HG02642 (cell line): ENCODE measurements around the gene DOCK6.

Experiments
- ATAC-seq: cut with Tn5 transposase; IDR thresholded peaks from one replicate; pipeline ENCODE4 v1.9.1; 2021; ENCODE audit warnings: mild to moderate bottlenecking; ENCODE audit not compliant: unreplicated experiment, poor library complexity

DOCK6 gene

DNA sequence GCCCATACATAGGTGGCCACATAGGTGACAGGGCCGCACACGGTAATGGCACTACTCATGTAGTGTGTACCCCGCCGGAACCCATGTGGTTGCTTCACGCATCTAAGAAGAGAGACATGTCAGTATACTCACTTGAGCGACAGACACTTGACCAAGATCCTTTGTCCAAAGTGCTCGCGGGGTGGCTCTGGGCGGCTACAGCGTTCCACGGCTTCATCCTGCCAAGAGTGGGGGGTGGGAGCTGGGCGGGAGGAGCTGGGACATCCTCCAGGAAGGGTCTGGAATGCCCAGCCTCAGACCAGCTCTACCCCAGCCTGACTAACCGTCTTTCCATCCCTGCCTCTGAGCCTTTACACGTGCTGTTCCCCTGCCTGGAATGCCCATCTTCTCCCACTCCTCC is 14.4 kb downstream of the DOCK6 start:
- ATAC-seq: no peak

DNA sequence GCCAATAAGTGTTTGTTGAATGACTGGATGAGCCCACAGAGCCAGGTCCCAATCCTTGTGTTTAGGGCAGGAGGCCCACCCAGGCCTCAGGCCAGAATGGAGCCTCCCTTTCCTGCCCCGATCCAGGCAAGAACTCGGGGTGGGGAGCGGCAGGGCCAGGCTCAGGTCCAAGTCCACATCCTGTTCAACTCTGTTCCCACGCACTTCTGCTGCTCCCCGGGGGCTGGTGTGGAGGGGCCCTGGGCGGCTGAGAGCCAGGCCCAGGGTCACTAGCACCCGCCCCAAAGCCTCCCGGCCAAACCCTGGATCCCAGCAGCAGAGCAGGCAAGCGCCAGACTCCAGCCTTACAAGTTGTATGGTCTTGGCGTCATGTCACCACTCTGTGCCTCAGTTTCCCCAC is 14.9 kb downstream of the DOCK6 start:
- no peak for ATAC-seq

DNA sequence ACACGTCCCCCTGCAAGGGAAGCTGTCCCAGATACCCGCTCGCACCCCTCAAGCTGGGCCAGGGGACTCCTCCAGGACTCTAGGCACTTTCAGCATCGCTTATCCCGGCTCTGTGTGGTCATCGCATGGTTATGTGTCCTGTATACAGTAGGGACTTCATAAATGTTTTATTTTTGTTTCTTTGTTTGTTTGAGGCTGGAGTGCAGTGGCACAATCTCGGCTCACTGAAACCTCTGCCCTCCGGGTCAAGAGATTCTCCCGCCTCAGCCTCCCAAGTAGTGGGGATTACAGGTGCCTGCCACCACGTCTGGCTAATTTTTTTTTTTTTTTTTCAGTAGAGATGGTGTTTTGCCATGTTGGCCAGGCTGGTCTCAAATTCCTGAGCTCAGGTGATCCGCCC is 15.4 kb downstream of the DOCK6 start:
- no peak for ATAC-seq

DNA sequence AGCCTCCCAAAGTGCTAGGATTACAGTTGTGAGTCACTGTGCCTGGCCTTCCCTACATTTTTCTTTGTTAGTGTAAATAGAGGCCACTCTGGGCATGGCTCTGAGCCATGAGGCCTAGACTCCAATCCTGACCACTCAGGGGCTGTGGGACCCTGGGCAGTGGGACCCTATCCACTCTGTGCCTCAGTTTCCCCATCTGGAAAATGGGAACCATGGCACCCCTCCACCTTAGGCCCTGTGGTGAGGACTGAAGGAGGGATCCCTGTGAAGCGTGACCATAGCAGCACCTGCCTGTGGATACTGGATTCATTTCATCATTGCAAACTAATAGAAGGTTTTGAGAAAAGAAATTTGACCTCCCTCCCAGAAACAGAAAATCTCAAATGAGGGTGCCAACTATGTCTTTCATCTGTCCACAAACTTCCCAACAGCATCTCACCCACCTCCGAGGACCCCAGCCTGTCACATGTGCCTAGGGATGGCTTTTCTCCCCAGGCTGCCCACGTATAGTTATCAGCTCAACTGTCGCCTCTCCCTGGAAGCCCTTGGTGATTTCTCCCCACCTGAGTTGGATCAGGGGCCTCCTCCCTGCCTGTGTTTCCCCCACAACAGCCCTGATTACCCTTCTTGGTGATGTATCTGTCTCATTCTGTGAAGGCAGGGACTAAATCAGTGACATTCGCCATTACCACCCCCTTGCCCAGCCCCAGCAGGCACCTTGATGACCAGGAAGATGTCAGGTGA is 17.3 kb downstream of the DOCK6 start:
- ATAC-seq: no peak

DNA sequence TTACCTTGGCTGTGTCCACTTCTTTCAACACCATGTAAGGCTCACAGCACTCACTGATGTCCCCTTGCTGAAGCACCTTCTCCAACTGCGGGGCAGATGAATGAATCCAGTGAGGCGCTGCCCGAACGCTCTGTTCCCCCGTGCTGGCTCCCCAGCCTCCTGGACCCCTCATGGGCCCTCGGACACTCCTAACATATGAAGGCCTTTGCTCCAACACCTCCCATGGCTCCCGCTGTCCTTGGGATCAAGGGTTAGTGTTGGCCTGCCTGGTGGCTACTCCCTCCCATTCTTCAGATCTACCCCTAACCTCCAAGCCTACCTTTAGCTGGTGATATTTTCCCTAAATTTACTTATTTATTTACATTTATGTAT is 18.5 kb downstream of the DOCK6 start:
- no peak for ATAC-seq

DNA sequence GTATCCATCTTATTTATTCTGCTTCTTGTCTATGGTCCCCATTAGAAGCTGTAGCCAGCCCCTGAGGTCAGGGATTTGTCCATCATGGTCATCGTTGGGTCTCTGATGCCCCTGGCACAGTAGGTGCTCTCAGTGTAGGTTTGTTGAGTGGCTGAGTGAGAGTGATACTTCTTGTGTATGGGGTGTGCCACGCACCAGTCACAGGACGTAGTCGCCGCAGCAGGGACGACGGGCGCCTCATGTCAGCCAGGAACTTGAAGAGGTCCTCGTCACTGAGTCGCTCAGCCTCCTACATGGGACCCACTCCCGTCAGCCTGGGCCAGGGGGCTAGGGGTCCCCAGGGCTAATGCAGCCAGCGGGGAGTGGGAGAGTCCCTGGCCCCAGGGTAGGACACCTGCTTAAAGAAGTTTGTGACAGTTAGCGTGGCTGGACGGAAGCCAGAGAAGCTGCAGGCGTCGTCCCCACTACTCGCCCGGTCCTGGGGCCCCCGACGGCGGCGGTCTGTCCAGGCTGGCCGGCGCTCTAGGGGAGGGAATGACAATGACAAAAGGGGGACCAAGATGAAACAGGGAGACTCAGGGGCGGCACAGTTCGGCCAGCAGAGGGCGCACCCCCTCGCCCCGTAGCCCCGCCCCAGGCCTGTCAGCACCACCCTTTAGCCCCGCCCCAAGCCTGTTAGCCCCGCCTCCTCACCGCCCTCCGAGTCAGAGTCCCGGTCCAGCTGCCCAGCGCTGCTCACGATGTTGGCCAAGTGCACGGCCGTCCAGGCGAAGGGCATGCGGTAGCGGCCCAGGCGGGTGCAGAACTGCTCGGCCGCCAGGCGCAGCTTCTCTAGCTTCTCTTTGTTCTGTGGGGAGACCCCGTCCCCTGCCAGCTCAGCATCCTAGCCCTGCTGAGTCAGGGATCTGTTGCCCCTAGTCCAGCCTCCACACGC is 19.2 kb downstream of the DOCK6 start:
- ATAC-seq: peak; percentile 74

DNA sequence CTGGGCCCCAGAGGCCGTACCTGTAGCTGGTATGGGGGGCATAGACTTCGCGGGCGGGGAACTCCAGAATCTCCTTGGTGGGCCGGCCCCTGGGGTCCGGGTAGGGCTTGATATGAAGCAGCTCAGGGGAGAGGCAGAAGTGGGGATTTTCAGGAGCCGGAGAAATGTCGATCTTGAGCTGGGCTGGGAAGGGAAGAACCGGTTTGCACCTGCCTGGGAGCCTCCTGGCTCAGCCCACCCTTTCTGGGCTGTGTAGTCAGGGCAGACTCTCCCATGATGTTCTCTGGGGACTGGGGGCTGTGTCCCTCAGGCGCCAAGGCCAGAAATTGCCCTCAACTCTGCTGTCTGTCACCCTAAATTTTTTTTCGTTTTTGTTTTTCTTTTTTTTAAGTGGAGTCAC is 20.3 kb downstream of the DOCK6 start:
- no peak for ATAC-seq

DNA sequence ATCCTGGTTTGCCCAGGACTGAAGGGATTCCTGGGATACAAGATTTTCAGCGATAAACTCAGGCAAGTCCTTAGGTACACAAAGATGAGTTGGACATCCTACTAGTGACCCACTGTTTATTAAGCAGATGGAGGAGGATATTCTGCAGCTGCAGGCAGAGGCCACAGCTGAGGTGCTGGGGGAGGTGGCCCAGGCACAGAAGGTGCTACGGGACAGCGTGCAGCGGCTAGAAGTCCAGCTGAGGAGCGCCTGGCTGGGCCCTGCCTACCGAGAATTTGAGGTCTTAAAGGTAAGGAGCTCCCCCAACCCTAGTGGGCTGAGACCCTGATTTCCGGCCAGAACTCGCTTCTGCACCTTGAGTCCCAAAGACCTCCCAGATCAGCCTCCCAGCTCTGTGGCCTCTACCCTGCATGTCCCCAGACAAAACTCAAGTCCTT is 22.3 kb downstream of the DOCK6 start:
- no peak for ATAC-seq

DNA sequence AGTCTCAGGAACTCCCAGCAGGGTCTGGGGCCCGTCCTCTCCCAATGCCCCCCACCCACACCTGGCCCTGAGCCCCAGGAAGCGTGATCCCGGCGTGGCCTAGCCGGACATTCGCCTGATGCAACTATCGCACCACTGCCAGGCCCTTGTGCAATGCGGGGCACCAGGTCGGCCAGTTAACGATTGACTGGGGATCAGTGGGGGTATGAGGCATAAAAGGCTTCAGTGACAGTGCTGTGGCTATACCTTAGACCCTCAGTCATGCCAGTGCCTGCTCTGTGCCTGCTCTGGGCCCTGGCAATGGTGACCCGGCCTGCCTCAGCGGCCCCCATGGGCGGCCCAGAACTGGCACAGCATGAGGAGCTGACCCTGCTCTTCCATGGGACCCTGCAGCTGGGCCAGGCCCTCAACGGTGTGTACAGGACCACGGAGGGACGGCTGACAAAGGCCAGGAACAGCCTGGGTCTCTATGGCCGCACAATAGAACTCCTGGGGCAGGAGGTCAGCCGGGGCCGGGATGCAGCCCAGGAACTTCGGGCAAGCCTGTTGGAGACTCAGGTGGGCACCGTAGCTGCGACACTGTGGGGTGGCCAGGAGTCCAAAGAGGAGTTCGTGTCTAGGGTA is 22.8 kb downstream of the DOCK6 start, which contains the start of gene ANGPTL8:
TSS of gene ANGPTL8 (plus strand) at position 243 of the 624 bp plus-strand sequence. CDS start at position 262, 19 bp downstream.
- no peak for ATAC-seq

DNA sequence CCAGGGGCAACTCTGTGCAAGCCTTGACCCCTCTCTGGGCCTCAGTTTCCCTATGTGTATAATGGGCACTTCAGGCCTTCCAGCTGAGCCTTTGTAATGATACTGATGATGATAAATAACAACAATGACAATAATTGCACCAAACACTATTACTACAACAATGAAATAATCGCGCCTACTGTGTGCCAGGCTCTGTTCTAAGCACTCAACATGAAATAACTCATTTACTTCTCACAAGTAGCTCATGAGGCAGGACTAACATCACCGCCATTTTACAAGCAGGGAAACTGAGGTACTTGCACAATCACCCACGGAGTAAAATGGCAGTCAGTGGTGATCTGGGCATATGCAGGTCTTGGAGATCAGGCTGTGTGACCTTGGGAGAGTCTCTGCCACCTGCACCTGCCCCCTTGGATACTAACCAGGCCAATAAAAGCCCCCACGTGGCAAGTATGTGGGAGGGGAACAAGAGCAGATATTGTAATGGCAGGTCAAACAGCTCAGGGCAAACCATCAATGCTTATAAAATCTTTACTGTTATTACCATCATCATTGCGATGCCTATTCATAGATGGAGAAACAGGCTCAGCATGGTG is 23.4 kb downstream of the DOCK6 start:
- no peak for ATAC-seq

DNA sequence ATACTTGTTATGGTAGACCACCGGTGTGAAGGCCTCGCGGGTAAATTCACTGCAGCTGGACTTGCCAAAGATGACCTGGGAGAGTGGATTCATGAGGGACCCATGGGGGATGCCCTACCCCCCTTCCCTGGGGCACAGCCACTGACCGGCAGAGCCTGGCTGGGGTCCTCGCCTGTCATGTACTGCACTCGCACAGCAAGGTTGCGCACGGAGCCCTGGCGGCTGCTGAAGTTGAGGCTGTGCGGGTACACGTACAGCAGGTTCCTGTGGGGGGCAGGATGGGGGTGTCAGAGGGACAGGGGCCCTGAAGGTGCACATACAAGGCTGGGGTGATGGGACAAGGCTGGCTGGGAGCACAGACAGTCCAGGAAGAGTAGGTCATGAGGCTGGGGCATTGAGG is 24.3 kb downstream of the DOCK6 start:
- no peak for ATAC-seq

DNA sequence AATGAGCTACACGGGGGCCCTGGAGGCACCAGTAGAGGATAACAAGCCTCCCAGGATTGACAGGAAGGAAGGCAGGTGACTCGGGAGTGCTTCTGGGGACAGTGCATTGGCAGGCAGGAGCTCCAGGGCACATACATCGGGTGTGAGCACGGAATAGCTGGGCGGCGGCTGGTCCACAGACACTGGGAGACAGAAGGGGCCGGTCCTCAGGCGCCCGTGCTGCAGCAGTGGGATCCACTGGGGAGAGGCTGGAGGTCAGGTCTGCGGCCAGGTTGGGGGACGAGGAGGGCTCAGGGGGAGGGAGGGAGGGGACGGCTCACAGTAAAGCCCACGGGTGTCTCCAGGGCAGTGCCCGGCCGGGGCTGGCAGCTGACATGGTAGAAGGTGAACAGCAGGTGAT is 25.0 kb downstream of the DOCK6 start:
- ATAC-seq: no peak

DNA sequence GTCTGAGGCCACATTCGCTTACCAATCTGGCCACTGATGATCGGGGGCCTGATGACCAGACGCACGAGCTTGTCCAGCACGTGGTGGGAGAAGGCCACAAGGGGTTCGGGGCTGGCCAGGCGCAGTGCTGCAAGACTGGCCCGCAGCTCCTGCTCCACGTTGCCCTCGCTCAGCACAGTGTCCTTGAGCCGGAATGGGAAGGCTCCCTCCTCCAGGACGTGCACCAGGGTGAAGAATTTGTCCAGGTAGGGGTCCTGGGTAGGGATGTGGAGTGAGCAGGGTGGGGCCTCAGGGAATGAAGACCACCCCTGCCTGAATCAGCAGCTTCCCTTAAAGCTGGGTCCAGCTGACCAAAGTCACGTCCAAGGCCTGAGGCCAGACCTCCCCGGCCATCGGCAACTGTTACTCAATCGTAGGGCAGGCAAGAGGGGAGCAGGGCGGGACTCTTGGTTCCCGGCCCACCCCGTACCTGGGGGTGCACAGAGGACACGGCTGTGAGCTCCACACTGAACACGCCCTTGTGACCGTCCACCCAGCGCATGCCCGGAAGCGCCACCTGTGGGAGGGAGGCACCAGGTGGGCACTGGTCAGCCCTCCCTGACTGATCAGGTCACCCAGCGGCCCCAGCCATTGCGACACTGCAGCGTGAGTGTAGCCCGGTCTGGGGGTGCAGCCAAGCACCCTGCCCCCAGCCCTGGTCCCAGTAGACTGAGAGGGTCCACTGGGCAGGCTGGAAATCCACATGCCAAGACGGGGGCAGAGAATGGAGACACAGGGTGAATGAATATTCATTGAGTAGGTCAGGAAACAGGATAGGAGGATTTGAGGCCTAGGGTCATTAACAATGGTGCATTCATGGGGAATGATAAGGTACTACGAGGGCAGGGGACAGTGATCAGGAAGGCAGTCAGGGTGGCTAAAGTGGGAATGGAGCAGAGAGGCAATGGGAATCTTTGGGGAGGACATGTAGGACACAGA is 25.7 kb downstream of the DOCK6 start:
- ATAC-seq: no peak

DNA sequence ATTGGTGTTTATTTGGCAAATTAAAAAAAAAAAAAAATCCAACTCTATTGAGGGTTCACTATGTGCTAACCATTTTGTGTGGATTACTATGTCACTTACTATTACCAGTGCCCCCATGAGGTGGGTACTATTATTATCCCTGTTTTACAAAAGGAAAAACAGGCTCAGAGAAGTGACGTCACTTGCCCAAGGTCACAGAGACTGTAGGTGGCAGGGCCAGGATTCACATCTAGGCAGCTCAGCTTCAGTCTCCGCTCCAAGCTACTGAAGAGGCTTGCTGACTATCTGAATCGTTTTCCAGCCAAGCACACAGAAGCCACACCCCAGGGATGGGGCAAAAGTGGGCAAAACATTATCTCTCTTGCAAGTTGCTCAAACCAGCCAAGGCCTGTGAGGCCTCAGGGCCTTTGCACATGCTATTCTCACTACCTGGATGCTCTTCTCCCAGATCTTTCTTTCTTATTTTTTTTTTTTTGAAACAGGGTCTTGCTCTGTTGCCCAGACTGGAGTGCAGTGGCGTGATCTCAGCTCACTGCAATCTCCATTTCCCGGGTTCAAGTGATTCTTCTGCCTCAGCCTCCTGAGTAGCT is 27.7 kb downstream of the DOCK6 start:
- ATAC-seq: no peak

DNA sequence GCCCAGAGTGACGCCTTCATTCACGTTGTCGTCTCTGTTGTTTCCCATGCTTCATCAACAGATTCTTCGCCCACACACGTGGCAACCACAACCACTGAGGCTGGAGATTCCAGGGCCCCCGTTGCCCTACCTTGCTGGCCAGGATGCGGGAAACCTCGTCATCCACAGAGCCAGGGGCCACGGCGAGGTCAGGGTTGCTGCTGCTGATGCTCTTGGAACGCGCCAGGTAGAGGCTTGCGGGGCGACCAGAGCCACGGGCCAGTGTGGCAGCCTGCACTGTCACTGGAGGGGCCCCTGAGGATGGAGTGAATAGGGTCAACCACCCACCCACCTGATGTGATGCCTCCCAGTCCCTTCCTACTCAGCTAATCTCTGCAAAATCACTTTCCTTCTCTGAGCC is 29.3 kb downstream of the DOCK6 start:
- ATAC-seq: no peak

DNA sequence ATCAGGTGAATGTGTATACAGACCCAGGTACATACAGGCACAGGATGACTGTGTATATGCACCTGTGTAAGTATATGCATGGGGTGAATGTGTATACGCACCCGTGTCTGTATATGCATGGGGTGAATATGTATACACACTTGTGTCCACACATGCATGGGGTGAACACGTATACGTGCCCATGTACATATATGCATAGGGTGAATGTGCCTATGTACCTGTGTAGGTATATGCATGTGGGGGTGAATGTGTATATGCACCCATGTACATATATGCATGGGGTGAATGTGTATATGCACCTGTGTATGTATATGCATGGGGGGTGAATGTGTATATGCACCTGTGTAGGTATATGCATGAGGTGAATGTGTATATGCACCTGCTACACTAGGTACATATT is 29.8 kb downstream of the DOCK6 start:
- no peak for ATAC-seq

DNA sequence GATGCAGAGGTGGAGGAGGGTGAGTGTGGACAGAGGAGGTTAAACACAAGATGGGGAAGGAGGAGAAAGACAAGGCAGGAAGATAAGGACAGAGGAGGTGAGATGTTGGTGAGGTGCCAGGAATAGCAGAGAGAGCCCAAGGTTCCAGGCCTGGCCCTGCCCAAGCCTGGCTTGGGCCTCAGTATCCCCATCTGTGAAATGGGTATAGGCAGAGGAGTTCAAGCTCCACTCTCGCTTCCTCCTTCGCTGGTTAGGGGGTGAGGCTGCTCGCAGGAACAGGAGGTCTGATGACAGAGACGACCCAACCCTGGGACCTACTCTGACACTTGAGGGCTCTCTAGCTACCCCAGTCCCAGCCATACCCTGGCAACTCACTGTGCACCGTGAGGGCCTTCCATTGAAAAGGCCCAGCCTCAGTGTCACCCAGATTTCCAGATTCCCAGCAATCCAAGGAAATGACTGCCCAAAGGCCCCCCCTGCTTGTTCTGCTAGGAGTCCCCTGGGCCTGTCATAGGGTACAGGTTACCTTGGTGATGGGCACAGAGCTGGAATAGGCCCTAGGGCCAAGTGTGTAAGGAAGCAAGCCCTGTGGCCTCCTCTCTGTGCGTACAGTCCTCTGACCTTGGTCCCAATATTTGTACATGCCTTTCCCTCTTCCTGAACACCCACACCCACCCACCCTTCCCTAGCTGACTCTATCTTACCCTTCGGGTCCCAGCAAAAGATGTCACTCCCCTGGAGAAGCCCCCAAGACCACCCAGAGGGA is 31.5 kb downstream of the DOCK6 start:
- ATAC-seq: no peak

DNA sequence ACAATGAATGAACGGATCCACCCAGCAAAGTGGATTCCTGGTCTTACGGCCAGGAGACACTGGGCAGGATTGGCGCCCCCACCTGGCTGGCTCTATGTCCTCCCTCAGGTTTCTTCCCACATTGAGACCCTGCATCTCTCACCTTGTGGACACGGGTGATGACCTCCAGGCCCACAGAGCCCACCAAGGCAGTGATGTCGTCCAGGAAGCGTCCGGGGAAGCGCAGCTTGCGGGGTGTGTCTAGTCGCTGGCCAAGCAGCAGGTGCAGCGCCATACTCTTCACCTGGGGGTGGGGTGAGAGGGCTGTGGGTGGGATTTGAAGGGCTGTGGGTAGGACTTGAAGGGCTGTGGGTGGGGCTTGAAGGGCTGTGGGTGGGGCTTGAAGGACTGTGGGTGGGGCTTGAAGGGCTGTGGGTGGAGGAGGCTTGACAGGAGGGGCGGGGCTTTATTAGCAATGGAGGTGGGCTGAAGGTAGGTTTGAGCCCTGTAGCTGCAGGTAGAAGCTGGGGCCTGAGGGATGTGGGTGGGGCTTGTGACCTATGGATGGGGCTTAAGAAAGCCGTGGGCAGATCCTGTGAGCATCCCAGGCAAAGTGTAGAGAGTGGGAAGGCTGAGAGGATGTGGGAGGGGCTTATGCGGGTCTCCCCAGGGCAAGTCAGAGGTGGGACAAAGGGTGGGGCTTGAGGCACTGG is 35.0 kb downstream of the DOCK6 start:
- no peak for ATAC-seq
